ENCODE results near the gene BIRC7. TPM values are rescaled to one million over a fixed set of nuclear protein-coding genes. Genes with fewer than 3 reads are reported as not detected.
A peak's percentile ranks its signal among the peaks of the same experiment; 100 is the strongest.
"Not testable (repeated sequence)": the region's sequence is repeated elsewhere in the genome, so short reads cannot be mapped to it uniquely, and the experiment has no call there.

Gene BIRC7
- total RNA-seq, 1 donor from 2014 or later = not detected

- Mint-ChIP-seq H3K4me1 (peaks cover 11% of the 10 kb centered on the region), H3K9me3 (no peaks in the 10 kb centered on the region), H3K4me3 (no peak overlapping the region), H3K27me3 (peaks cover 41% of the 10 kb centered on the region), H3K27ac (no peak overlapping the region), H3K36me3 (ENCODE audit: low read depth) (no peaks in the 10 kb centered on the region)
- POLR2A ChIA-PET = no interaction called here
- intact Hi-C loops (cut with micrococcal nuclease) = loop anchor here (5.0 to 10.0 kb wide), 2 partner anchors 68 to 195 kb away; no protein-coding TSS in a partner anchor
- no peak for DNase-seq
- CTCF ChIA-PET = no interaction called here
- ATAC-seq (ENCODE audit: low read depth) = no peak
- no peak for TF ChIP-seq CTCF (IDR thresholded peaks at IDR 0.05)
These were observed 14.2 kb downstream of the BIRC7 start for GRCh38 chr20:63249891-63250290.

- DNase-seq; H3K4me3 Mint-ChIP-seq; H3K36me3 Mint-ChIP-seq (ENCODE audit: low read depth); H3K9me3 Mint-ChIP-seq; ATAC-seq (ENCODE audit: low read depth); POLR2A ChIA-PET; H3K27ac Mint-ChIP-seq; CTCF ChIA-PET: not testable (repeated sequence)
- Mint-ChIP-seq H3K4me1 (peaks cover 14% of the 10 kb centered on the region), H3K27me3 (peaks cover 40% of the 10 kb centered on the region)
- intact Hi-C loops (cut with micrococcal nuclease) = loop anchor here (5.0 to 10.0 kb wide), 2 partner anchors 69 to 197 kb away; no protein-coding TSS in a partner anchor
These were observed 15.6 kb downstream of the BIRC7 start for GRCh38 chr20:63251350-63251749.

GRCh38 chr20:63252284-63252711 lies 16.6 kb downstream of the BIRC7 start:
- ChIA-PET POLR2A (no interaction called here), CTCF (no interaction called here)
- Mint-ChIP-seq H3K4me1 (peaks cover 14% of the 10 kb centered on the region), H3K27ac (no peak overlapping the region), H3K9me3 (no peaks in the 10 kb centered on the region), H3K27me3 (peaks cover 43% of the 10 kb centered on the region), H3K4me3 (no peak overlapping the region), H3K36me3 (ENCODE audit: low read depth) (no peaks in the 10 kb centered on the region)
- DNase-seq = no peak
- TF ChIP-seq CTCF (IDR thresholded peaks at IDR 0.05) = no peak
- no peak for ATAC-seq (ENCODE audit: low read depth)
- intact Hi-C loops (cut with micrococcal nuclease) = loop anchor here (5.0 to 10.0 kb wide), 2 partner anchors 70 to 197 kb away; no protein-coding TSS in a partner anchor

GRCh38 chr20:63253065-63253437 lies 17.3 kb downstream of the BIRC7 start:
- ChIA-PET POLR2A (no interaction called here), CTCF (no interaction called here)
- Mint-ChIP-seq H3K9me3 (no peaks in the 10 kb centered on the region), H3K4me1 (peaks cover 14% of the 10 kb centered on the region), H3K36me3 (ENCODE audit: low read depth) (no peaks in the 10 kb centered on the region), H3K27me3 (peaks cover 43% of the 10 kb centered on the region), H3K4me3 (peak overlapping the region; percentile 64), H3K27ac (no peak overlapping the region)
- DNase-seq (no peak), ATAC-seq (ENCODE audit: low read depth) (no peak)
- TF ChIP-seq CTCF (IDR thresholded peaks at IDR 0.05) = no peak
- intact Hi-C loops (cut with micrococcal nuclease) = loop anchor here (5.0 to 10.0 kb wide), 2 partner anchors 71 to 198 kb away; no protein-coding TSS in a partner anchor

- no peak for TF ChIP-seq CTCF (IDR thresholded peaks at IDR 0.05)
- ATAC-seq (ENCODE audit: low read depth) (no peak), DNase-seq (no peak)
- H3K4me1 Mint-ChIP-seq = peaks cover 14% of the 10 kb centered on the region
- no peaks in the 10 kb centered on the region for H3K9me3 Mint-ChIP-seq
- H3K27ac Mint-ChIP-seq = no peak overlapping the region
- H3K4me3 Mint-ChIP-seq = peak overlapping the region; percentile 64
- H3K36me3 Mint-ChIP-seq (ENCODE audit: low read depth) = no peaks in the 10 kb centered on the region
- CTCF ChIA-PET = no interaction called here
- intact Hi-C loops (cut with micrococcal nuclease) = loop anchor here (5.0 to 10.0 kb wide), 2 partner anchors 71 to 199 kb away; no protein-coding TSS in a partner anchor
- POLR2A ChIA-PET = no interaction called here
- H3K27me3 Mint-ChIP-seq = peaks cover 41% of the 10 kb centered on the region
These were observed 17.9 kb downstream of the BIRC7 start for GRCh38 chr20:63253438-63254231.

All from activated B cell treated with CpG ODN at 0.5 μM for 24 hours (primary cell).